Islet precursor cell (in vitro differentiated cells): ENCODE results near the gene KLHL41.
A peak's percentile ranks its signal among the peaks of the same experiment; 100 is the strongest.
"Not testable (repeated sequence)": the region's sequence is repeated elsewhere in the genome, so short reads cannot be mapped to it uniquely, and the experiment has no call there.

ENCODE experiments used
- DNase-seq: peaks from one replicate; pipeline ENCODE4 v3.0.0-alpha.2; 2018

KLHL41 gene

GRCh38 chr2:169510496-169510895 lies 994 bp downstream of the KLHL41 start:
- DNase-seq, result no peak

GRCh38 chr2:169511818-169512217 lies 2.3 kb downstream of the KLHL41 start:
- DNase-seq, result no peak

- no peak for DNase-seq
Measured at GRCh38 chr2:169512525-169512924, 3.0 kb downstream of the KLHL41 start.

GRCh38 chr2:169513094-169513493 lies 3.6 kb downstream of the KLHL41 start:
- no peak for DNase-seq

- DNase-seq, result no peak
Measured at GRCh38 chr2:169513926-169514325, 4.4 kb downstream of the KLHL41 start.

- not testable (repeated sequence) for DNase-seq
Measured at GRCh38 chr2:169514758-169515157, 5.3 kb downstream of the KLHL41 start.

- not testable (repeated sequence) for DNase-seq
Measured at GRCh38 chr2:169516488-169516995, 7.0 kb downstream of the KLHL41 start.

GRCh38 chr2:169520896-169521295 lies 11.4 kb downstream of the KLHL41 start:
- DNase-seq, result no peak

GRCh38 chr2:169523681-169524080 lies 14.2 kb downstream of the KLHL41 start:
- no peak for DNase-seq

- DNase-seq, result no peak
Measured at GRCh38 chr2:169525434-169525833, 15.9 kb downstream of the KLHL41 start.

GRCh38 chr2:169526451-169526850 lies 16.9 kb downstream of the KLHL41 start:
- no peak for DNase-seq

- peak; percentile 72 for DNase-seq
Measured at GRCh38 chr2:169528271-169528701, 18.8 kb downstream of the KLHL41 start.

GRCh38 chr2:169539460-169539859 lies 30.0 kb downstream of the KLHL41 start:
- not testable (repeated sequence) for DNase-seq

GRCh38 chr2:169540146-169540545 lies 30.6 kb downstream of the KLHL41 start:
- DNase-seq, result no peak

GRCh38 chr2:169542433-169542832 lies 32.9 kb downstream of the KLHL41 start:
- no peak for DNase-seq

- no peak for DNase-seq
Measured at GRCh38 chr2:169546756-169547155, 37.3 kb downstream of the KLHL41 start.

- no peak for DNase-seq
Measured at GRCh38 chr2:169561364-169561763, 51.9 kb downstream of the KLHL41 start.

GRCh38 chr2:169562084-169562483 lies 52.6 kb downstream of the KLHL41 start:
- DNase-seq, result not testable (repeated sequence)

- DNase-seq, result no peak
Measured at GRCh38 chr2:169562519-169562918, 53.0 kb downstream of the KLHL41 start.

GRCh38 chr2:169565686-169566085 lies 56.2 kb downstream of the KLHL41 start:
- DNase-seq, result no peak

- no peak for DNase-seq
Measured at GRCh38 chr2:169569948-169570347, 60.4 kb downstream of the KLHL41 start.

- DNase-seq, result not testable (repeated sequence)
Measured at GRCh38 chr2:169570752-169571151, 61.2 kb downstream of the KLHL41 start.

- DNase-seq, result no peak
Measured at GRCh38 chr2:169571571-169571970, 62.1 kb downstream of the KLHL41 start.

- DNase-seq, result no peak
Measured at GRCh38 chr2:169572189-169572588, 62.7 kb downstream of the KLHL41 start.

- DNase-seq, result no peak
Measured at GRCh38 chr2:169572821-169573159, 63.3 kb downstream of the KLHL41 start.
